ENCODE data around the gene CREB3L2.

- TF ChIP-seq CTCF (IDR thresholded peaks at IDR 0.05) (no peak), POLR2A (IDR thresholded peaks at IDR 0.05) (no peak)
Observed at GRCh38 chr7:137999496-138000080, 2.3 kb downstream of the CREB3L2 start.

Data from adrenal gland (tissue), 5 donors.